ENCODE data around the gene KLHL40.

Gene KLHL40

DNA sequence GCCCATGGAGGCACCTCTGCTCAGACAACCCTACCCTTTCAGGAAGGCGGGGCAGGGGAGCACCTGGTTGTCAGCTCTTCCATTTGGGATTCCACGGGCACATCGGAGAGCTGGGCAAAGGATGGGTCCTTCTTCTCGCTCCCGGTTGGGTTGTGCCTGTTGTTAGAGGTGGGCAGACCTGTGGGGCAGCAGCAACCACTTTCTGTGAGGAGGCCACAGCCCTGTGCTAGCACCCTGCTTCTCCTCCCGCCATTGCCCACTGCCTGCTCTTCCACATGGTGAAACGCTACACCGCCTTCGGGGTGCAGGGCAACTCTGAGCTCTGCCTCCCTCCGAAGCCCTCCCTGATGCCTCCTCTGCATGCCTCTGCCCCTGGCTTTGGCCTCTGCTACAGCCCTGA lies 24.3 kb downstream of the KLHL40 start:
- ATAC-seq (ENCODE audit: insufficient read depth, low read depth), result no peak
- Histone ChIP-seq H3K27me3 (ENCODE audit: insufficient read depth, low read length, poor library complexity) (peaks cover 7% of the 10 kb centered on the region), H2AFZ (ENCODE audit: low read depth, low read length) (no peak overlapping the region), H4K20me1 (ENCODE audit: insufficient read depth, low read length) (peaks cover 2% of the 10 kb centered on the region), H3K79me2 (ENCODE audit: insufficient read depth, low read length) (no peaks in the 10 kb centered on the region), H3K4me1 (ENCODE audit: insufficient read depth, low read length) (no peaks in the 10 kb centered on the region), H3K9me3 (ENCODE audit: insufficient read depth, low read length, severe bottlenecking) (no peaks in the 10 kb centered on the region), H3K4me3 (ENCODE audit: low read depth in 1 of 2, low read length in 2 of 2) (no peak overlapping the region), H3K27ac (ENCODE audit: low read length) (no peak overlapping the region), H3K4me2 (ENCODE audit: insufficient read depth, low read length) (no peak overlapping the region), H3K36me3 (ENCODE audit: insufficient read depth, low read length) (no peaks in the 10 kb centered on the region), H3K9ac (ENCODE audit: low read depth, low read length) (no peak overlapping the region)
- TF ChIP-seq, protein P1, sequence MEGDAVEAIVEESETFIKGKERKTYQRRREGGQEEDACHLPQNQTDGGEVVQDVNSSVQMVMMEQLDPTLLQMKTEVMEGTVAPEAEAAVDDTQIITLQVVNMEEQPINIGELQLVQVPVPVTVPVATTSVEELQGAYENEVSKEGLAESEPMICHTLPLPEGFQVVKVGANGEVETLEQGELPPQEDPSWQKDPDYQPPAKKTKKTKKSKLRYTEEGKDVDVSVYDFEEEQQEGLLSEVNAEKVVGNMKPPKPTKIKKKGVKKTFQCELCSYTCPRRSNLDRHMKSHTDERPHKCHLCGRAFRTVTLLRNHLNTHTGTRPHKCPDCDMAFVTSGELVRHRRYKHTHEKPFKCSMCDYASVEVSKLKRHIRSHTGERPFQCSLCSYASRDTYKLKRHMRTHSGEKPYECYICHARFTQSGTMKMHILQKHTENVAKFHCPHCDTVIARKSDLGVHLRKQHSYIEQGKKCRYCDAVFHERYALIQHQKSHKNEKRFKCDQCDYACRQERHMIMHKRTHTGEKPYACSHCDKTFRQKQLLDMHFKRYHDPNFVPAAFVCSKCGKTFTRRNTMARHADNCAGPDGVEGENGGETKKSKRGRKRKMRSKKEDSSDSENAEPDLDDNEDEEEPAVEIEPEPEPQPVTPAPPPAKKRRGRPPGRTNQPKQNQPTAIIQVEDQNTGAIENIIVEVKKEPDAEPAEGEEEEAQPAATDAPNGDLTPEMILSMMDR (IDR thresholded peaks at IDR 0.05; ENCODE audit: borderline replicate concordance, extremely low read depth, low read length, poor library complexity, severe bottlenecking), result no peak
- TF ChIP-seq EZH2 (IDR thresholded peaks at IDR 0.05; ENCODE audit: borderline replicate concordance, low read depth, low read length, severe bottlenecking), result no peak
- DNase-seq, result no peak

DNA sequence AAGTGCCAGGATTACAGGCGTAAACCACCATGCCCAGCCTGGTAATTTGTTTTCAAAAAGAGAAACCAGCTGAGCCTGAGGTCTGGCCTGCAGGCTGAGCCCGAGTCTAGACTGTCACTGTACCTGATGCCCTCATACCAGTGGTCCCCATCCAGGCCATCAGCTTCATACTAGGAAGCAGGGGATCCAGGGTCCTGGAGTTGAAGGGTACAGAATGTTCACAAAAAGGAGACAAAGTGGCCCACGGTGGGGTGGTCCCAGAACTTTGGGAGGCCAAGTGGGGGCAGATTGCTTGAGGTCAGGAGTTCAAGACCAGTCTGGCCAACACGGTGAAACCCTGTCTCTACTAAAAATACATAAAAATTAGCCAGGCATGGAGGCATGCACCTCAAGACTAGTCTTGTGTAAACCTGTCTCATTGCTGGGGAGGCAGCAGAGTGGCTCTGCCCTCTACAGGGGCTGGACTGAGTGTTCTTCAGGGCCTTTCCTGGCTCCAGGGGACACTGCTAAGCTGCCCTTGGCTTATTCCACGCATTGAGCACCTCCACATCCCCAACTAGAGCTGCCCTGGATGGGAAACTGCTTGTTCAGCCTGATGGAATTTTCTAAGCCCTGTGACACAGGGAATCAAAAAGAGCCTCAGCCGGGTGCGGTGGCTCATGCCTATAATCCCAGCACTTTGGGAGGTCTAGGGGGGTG lies 25.1 kb downstream of the KLHL40 start:
- ATAC-seq (ENCODE audit: insufficient read depth, low read depth), result no peak
- H4K20me1 ChIP-seq (ENCODE audit: insufficient read depth, low read length), result peaks cover 2% of the 10 kb centered on the region
- H3K27ac ChIP-seq (ENCODE audit: low read length), result no peak overlapping the region
- no peaks in the 10 kb centered on the region for H3K4me1 ChIP-seq (ENCODE audit: insufficient read depth, low read length)
- H3K36me3 ChIP-seq (ENCODE audit: insufficient read depth, low read length), result no peaks in the 10 kb centered on the region
- TF ChIP-seq EZH2 (IDR thresholded peaks at IDR 0.05; ENCODE audit: borderline replicate concordance, low read depth, low read length, severe bottlenecking), result no peak
- TF ChIP-seq, protein P1 (IDR thresholded peaks at IDR 0.05; ENCODE audit: borderline replicate concordance, extremely low read depth, low read length, poor library complexity, severe bottlenecking), result no peak
- no peak overlapping the region for H3K9ac ChIP-seq (ENCODE audit: low read depth, low read length)
- no peak overlapping the region for H3K4me2 ChIP-seq (ENCODE audit: insufficient read depth, low read length)
- H3K4me3 ChIP-seq (ENCODE audit: low read depth in 1 of 2, low read length in 2 of 2), result no peak overlapping the region
- DNase-seq, result no peak
- H3K27me3 ChIP-seq (ENCODE audit: insufficient read depth, low read length, poor library complexity), result peaks cover 9% of the 10 kb centered on the region
- H3K9me3 ChIP-seq (ENCODE audit: insufficient read depth, low read length, severe bottlenecking), result no peaks in the 10 kb centered on the region
- H2AFZ ChIP-seq (ENCODE audit: low read depth, low read length), result no peak overlapping the region
- H3K79me2 ChIP-seq (ENCODE audit: insufficient read depth, low read length), result no peaks in the 10 kb centered on the region

DNA sequence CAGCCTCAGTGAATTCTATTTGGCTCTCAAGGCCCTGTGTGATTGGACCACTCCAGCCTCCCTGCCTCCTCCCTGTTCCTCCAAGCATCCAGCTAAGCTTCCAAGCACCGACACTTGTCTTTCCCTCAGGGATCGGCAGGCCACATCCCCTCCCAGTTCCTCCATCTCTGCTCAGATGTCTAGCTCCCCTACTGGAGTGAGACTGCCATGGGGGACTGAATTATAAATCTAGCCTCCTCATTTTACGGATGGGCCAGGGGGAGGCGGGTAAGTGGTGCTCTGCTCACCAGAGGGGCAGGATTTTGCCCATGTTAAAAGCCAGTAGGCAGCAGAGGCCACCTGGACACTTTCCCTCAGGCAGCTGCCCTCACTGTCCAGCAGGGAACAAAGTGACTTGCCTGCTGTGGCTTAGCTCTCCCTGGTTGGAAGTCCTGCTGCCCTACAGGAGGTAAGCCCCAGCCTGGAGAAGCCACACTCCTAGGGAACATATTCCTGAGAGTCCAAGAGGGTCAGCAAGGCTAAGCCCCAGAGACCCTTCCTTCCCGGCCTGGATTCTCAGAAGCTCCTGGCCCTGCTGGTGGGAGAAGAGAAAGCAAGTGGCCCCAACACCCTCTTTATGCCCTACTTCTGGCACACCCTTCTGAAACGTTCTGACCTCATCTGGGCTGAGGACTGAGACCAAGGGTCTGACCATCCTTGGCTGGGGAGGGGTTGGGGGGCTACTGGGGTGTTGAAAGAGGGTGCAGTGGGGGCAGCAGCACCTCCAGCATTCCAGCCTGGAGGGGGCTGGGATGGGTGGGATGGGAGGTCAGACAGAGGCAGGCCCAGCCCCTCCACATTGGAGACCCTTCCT lies 26.4 kb downstream of the KLHL40 start:
- no peak overlapping the region for H3K4me3 ChIP-seq (ENCODE audit: low read depth in 1 of 2, low read length in 2 of 2)
- DNase-seq (no peak), ATAC-seq (ENCODE audit: insufficient read depth, low read depth) (no peak)
- no peaks in the 10 kb centered on the region for H3K9me3 ChIP-seq (ENCODE audit: insufficient read depth, low read length, severe bottlenecking)
- no peak for TF ChIP-seq EZH2 (IDR thresholded peaks at IDR 0.05; ENCODE audit: borderline replicate concordance, low read depth, low read length, severe bottlenecking)
- TF ChIP-seq, protein P1 (IDR thresholded peaks at IDR 0.05; ENCODE audit: borderline replicate concordance, extremely low read depth, low read length, poor library complexity, severe bottlenecking), result no peak
- no peak overlapping the region for H2AFZ ChIP-seq (ENCODE audit: low read depth, low read length)
- peaks cover 5% of the 10 kb centered on the region for H3K27me3 ChIP-seq (ENCODE audit: insufficient read depth, low read length, poor library complexity)
- H3K4me1 ChIP-seq (ENCODE audit: insufficient read depth, low read length), result no peaks in the 10 kb centered on the region
- no peaks in the 10 kb centered on the region for H3K36me3 ChIP-seq (ENCODE audit: insufficient read depth, low read length)
- no peak overlapping the region for H3K27ac ChIP-seq (ENCODE audit: low read length)
- H3K79me2 ChIP-seq (ENCODE audit: insufficient read depth, low read length), result no peaks in the 10 kb centered on the region
- no peak overlapping the region for H3K4me2 ChIP-seq (ENCODE audit: insufficient read depth, low read length)
- peaks cover 2% of the 10 kb centered on the region; the same call in 1 of the 2 replicates for H4K20me1 ChIP-seq (ENCODE audit: insufficient read depth, low read length)
- H3K9ac ChIP-seq (ENCODE audit: low read depth, low read length), result no peak overlapping the region

Data from DND-41 (cell line).